Liver (tissue), 3 donors: ENCODE data around the gene MYG1.

Source experiments
- RAD21 ChIP-seq, 2 donors: IDR thresholded peaks; 2 replicates each; pipeline ENCODE4 v1.6.1; 2016; ENCODE audit warnings: antibody characterized with exemption in 2 of 2, mild to moderate bottlenecking in 2 of 2
- REST ChIP-seq: IDR thresholded peaks from 2 replicates; pipeline ENCODE4 v1.6.1; 2016; ENCODE audit warnings: antibody characterized with exemption, mild to moderate bottlenecking
- TAF1 ChIP-seq: conservative IDR thresholded peaks from 2 replicates; pipeline ENCODE4 v1.6.1; 2016; ENCODE audit warnings: antibody characterized with exemption, mild to moderate bottlenecking
- YY1 ChIP-seq: IDR thresholded peaks from 2 replicates; pipeline ENCODE4 v1.6.1; 2016; ENCODE audit warnings: antibody characterized with exemption, mild to moderate bottlenecking
- ZBTB33 ChIP-seq: IDR thresholded peaks from 2 replicates; pipeline ENCODE4 v1.6.1; 2016; ENCODE audit warnings: antibody characterized with exemption
- TF ChIP-seq, protein P1 (sequence below): fragments of 150-350 bp; IDR thresholded peaks from 2 replicates; pipeline ENCODE4 v1.5.1; 2017; ENCODE audit warnings: improper control_type of control experiment, low read depth, low read length; ENCODE audit not compliant: missing input control
- TF ChIP-seq, protein P2 (sequence below): IDR thresholded peaks from 2 replicates; pipeline ENCODE4 v1.6.1; 2016; ENCODE audit warnings: antibody characterized with exemption
- donor health status: healthy.
- donor health status: healthy.

DNA sequence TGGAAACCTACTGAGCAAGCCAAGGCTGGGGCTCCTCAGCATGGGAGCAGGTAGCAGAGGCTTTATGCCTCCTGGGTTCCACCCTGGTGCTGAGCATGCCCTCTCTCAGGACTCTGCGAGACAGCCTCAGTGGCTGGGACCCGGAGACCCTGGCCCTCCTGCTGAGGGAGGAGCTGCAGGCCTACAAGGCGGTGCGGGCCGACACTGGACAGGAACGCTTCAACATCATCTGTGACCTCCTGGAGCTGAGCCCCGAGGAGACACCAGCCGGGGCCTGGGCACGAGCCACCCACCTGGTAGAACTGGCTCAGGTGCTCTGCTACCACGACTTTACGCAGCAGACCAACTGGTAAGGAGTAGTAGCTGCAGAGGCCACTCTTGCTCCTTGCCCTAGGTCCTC lies 23.0 kb upstream of the MYG1 start:
- TF ChIP-seq, protein P1, sequence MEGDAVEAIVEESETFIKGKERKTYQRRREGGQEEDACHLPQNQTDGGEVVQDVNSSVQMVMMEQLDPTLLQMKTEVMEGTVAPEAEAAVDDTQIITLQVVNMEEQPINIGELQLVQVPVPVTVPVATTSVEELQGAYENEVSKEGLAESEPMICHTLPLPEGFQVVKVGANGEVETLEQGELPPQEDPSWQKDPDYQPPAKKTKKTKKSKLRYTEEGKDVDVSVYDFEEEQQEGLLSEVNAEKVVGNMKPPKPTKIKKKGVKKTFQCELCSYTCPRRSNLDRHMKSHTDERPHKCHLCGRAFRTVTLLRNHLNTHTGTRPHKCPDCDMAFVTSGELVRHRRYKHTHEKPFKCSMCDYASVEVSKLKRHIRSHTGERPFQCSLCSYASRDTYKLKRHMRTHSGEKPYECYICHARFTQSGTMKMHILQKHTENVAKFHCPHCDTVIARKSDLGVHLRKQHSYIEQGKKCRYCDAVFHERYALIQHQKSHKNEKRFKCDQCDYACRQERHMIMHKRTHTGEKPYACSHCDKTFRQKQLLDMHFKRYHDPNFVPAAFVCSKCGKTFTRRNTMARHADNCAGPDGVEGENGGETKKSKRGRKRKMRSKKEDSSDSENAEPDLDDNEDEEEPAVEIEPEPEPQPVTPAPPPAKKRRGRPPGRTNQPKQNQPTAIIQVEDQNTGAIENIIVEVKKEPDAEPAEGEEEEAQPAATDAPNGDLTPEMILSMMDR, result no peak
- TF ChIP-seq YY1, result no peak
- TF ChIP-seq TAF1, result no peak
- no peak for TF ChIP-seq ZBTB33
- TF ChIP-seq REST, result no peak
- TF ChIP-seq, protein P2, sequence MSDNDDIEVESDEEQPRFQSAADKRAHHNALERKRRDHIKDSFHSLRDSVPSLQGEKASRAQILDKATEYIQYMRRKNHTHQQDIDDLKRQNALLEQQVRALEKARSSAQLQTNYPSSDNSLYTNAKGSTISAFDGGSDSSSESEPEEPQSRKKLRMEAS, result no peak
- TF ChIP-seq RAD21 (IDR thresholded peaks at IDR 0.05), result no peak
